OCI-LY1 (cell line): ENCODE data around the gene ZSCAN20.

Experiments
- H2AFZ ChIP-seq: fragments of 200-600 bp; sonication (generic), shearing (Covaris generic); 2 replicates; pipeline ENCODE4 v1.6.0; 2014; ENCODE audit warnings: antibody characterized with exemption, mild to moderate bottlenecking, low read length
- H3F3A ChIP-seq: fragments of 200-600 bp; sonication (generic), shearing (Covaris generic); 2 replicates; pipeline ENCODE4 v1.6.0; 2014; ENCODE audit warnings: mild to moderate bottlenecking, antibody characterized with exemption, low read length, moderate library complexity; ENCODE audit not compliant: insufficient read depth
- H3K27ac ChIP-seq: fragments of 200-600 bp; sonication (generic); 2 replicates; pipeline ENCODE4 v1.5.1; 2014; ENCODE audit warnings: low read length, mixed run types, mild to moderate bottlenecking, low read depth; ENCODE audit not compliant: poor library complexity, severe bottlenecking
- H3K27me3 ChIP-seq: fragments of 200-600 bp; sonication (generic); 2 replicates; pipeline ENCODE4 v1.6.0; 2014; ENCODE audit warnings: antibody characterized with exemption, mild to moderate bottlenecking, low read length, moderate library complexity; ENCODE audit not compliant: insufficient read depth
- H3K36me3 ChIP-seq: fragments of 200-600 bp; sonication (generic); 2 replicates; pipeline ENCODE4 v1.6.1; 2014; ENCODE audit warnings: mild to moderate bottlenecking, antibody characterized with exemption, low read length, moderate library complexity, mixed read lengths; ENCODE audit not compliant: insufficient read depth
- H3K4me1 ChIP-seq: fragments of 200-600 bp; sonication (generic); 2 replicates; pipeline ENCODE4 v1.5.1; 2014; ENCODE audit warnings: mild to moderate bottlenecking, low read length, moderate library complexity; ENCODE audit not compliant: insufficient read depth, severe bottlenecking
- H3K4me2 ChIP-seq: fragments of 200-600 bp; sonication (generic), shearing (Covaris generic); 2 replicates; pipeline ENCODE4 v1.6.1; 2014; ENCODE audit warnings: low read length
- H3K4me3 ChIP-seq: fragments of 200-600 bp; sonication (generic); 2 replicates; pipeline ENCODE4 v1.5.1; 2014; ENCODE audit warnings: low read length, low read depth, mild to moderate bottlenecking, mixed read lengths; ENCODE audit not compliant: poor library complexity, severe bottlenecking
- H3K79me2 ChIP-seq: fragments of 200-600 bp; shearing (Covaris generic); 2 replicates; pipeline ENCODE4 v1.6.1; 2016; ENCODE audit warnings: mixed run types, low read length, mixed read lengths; ENCODE audit not compliant: insufficient read depth
- H3K9ac ChIP-seq: fragments of 200-600 bp; sonication (generic), shearing (Covaris generic); 2 replicates; pipeline ENCODE4 v1.6.1; 2014; ENCODE audit warnings: mild to moderate bottlenecking, low read length, mixed read lengths
- H3K9me2 ChIP-seq: fragments of 200-600 bp; sonication (generic), shearing (Covaris generic); 2 replicates; pipeline ENCODE4 v1.6.1; 2014; ENCODE audit warnings: low read depth, mild to moderate bottlenecking, low read length, mixed read lengths
- H3K9me3 ChIP-seq: fragments of 200-600 bp; shearing (Covaris generic); 2 replicates; pipeline ENCODE4 v1.6.1; 2014; ENCODE audit warnings: low read length, mixed read lengths
- H4K20me1 ChIP-seq: fragments of 200-600 bp; sonication (generic), shearing (Covaris generic); 2 replicates; pipeline ENCODE4 v1.6.0; 2016; ENCODE audit warnings: mild to moderate bottlenecking, low read length; ENCODE audit not compliant: insufficient read depth
- EZH2 ChIP-seq: fragments of 200-600 bp; sonication (generic), shearing (Covaris generic); IDR thresholded peaks from 2 replicates; pipeline ENCODE4 v1.8.0; 2017; ENCODE audit warnings: borderline replicate concordance, mixed run types, mild to moderate bottlenecking, antibody characterized with exemption, low read length, moderate library complexity, mixed read lengths
- TF ChIP-seq, protein P1 (sequence below): fragments of 200-600 bp; sonication (generic), shearing (Covaris generic); IDR thresholded peaks from 2 replicates; pipeline ENCODE4 v1.5.1; 2017; ENCODE audit warnings: mild to moderate bottlenecking, antibody characterized with exemption, low read length, moderate library complexity, mixed read lengths

The ZSCAN20 gene

DNA sequence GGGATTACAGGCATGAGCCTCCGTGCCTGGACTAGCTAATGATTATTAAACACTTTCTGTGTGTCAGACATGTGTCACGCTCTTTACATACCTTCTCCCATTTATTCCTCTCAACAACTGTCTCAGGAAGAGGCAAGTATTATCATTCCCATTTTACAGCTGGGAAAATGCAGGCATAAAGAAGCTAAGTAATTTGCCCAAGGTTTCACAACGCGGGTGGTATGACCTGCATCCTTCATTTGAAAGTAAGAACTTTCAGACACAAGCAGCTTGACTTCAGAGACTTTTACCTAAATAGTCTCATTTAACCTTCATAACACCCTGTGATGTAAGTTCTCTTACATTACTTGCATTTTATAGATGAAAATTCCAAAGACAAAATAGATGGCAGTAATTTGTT lies 1.0 kb upstream of the ZSCAN20 start:
- Histone ChIP-seq H3K4me1 (peaks cover 10% of the 10 kb centered on the region), H3K9me3 (no peaks in the 10 kb centered on the region), H3K9ac (no peak overlapping the region), H3K79me2 (no peaks in the 10 kb centered on the region), H3K4me2 (peak overlapping the region; percentile 74), H3K9me2 (no peaks in the 10 kb centered on the region), H2AFZ (no peak overlapping the region), H3K4me3 (peak overlapping the region; percentile 61), H4K20me1 (no peaks in the 10 kb centered on the region), H3K27ac (no peak overlapping the region), H3K27me3 (no peaks in the 10 kb centered on the region), H3K36me3 (no peaks in the 10 kb centered on the region), H3F3A (no peaks in the 10 kb centered on the region)
- TF ChIP-seq, protein P1, sequence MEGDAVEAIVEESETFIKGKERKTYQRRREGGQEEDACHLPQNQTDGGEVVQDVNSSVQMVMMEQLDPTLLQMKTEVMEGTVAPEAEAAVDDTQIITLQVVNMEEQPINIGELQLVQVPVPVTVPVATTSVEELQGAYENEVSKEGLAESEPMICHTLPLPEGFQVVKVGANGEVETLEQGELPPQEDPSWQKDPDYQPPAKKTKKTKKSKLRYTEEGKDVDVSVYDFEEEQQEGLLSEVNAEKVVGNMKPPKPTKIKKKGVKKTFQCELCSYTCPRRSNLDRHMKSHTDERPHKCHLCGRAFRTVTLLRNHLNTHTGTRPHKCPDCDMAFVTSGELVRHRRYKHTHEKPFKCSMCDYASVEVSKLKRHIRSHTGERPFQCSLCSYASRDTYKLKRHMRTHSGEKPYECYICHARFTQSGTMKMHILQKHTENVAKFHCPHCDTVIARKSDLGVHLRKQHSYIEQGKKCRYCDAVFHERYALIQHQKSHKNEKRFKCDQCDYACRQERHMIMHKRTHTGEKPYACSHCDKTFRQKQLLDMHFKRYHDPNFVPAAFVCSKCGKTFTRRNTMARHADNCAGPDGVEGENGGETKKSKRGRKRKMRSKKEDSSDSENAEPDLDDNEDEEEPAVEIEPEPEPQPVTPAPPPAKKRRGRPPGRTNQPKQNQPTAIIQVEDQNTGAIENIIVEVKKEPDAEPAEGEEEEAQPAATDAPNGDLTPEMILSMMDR: no peak
- no peak for TF ChIP-seq EZH2

DNA sequence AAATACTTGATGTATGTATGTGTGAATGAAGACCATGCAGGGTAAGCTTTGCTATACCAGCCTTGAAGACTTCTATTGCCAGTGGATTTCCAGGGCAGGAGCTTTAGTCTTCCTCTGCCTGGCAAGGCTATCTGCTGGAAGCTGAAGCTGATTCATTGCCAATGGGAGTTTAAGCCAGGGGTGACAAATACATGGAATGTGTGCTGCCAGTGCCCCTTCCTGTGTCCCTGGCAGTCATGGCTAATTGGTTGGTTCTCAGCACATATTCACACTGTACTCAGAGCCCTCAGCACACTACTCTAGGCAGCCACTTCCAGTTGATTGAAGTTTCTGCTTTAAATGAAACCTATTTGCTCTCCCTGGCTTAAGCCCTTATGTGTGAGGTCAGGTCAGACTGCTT lies 1.5 kb downstream of the ZSCAN20 start:
- Histone ChIP-seq H3K27ac (no peak overlapping the region), H3K4me1 (peaks cover 10% of the 10 kb centered on the region), H3K9me3 (no peaks in the 10 kb centered on the region), H3K27me3 (no peaks in the 10 kb centered on the region), H2AFZ (no peak overlapping the region), H3K9ac (no peak overlapping the region), H3K9me2 (no peaks in the 10 kb centered on the region), H3K4me3 (no peak overlapping the region), H3K79me2 (no peaks in the 10 kb centered on the region), H4K20me1 (no peaks in the 10 kb centered on the region), H3F3A (no peaks in the 10 kb centered on the region), H3K4me2 (no peak overlapping the region), H3K36me3 (no peaks in the 10 kb centered on the region)
- no peak for TF ChIP-seq EZH2
- TF ChIP-seq, protein P1: no peak

DNA sequence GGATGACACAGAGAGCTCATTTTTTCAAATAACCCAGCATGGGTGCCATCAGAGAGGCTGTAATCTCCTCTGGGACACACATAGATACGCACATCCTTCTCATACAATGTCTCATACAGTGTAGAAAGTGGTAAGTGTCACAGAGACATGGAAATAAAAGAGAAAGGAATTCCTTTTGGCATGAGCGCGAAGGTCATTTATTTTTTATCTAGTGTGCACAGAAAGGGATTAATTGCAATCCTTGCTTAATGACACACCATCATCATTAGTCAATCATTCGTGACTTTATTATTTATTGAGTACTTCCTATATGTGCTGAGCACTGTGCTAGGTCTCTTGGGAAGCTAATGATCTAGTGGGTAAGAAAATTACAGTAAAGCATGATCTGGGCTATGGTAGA lies 5.0 kb downstream of the ZSCAN20 start:
- TF ChIP-seq EZH2: no peak
- TF ChIP-seq, protein P1: no peak
- Histone ChIP-seq H3K9ac (no peak overlapping the region), H3F3A (no peaks in the 10 kb centered on the region), H3K4me1 (peaks cover 3% of the 10 kb centered on the region), H3K9me2 (no peaks in the 10 kb centered on the region), H3K27ac (no peak overlapping the region), H4K20me1 (no peaks in the 10 kb centered on the region), H3K27me3 (no peaks in the 10 kb centered on the region), H3K79me2 (no peaks in the 10 kb centered on the region), H3K4me2 (no peak overlapping the region), H3K4me3 (no peak overlapping the region), H2AFZ (no peak overlapping the region), H3K36me3 (no peaks in the 10 kb centered on the region), H3K9me3 (no peaks in the 10 kb centered on the region)
